Stimulated activated CD8-positive, alpha-beta memory T cell treated with anti-CD3 and anti-CD28 coated beads, Interleukin-2, amount 100 ng/mL, for 1 hour (primary cell): Measurements from ENCODE around the gene KIAA0586.
"Not testable (repeated sequence)": the region's sequence is repeated elsewhere in the genome, so short reads cannot be mapped to it uniquely, and the experiment has no call there.

ENCODE experiments used
- DNase-seq, 2 donors: peaks; one replicate each; pipeline ENCODE4 v3.0.0-alpha.2; 2020; ENCODE audit warnings: low read depth in 2 of 2

KIAA0586 gene

GRCh38 chr14:58549105-58549757 lies 121.7 kb downstream of the KIAA0586 start:
- DNase-seq = no peak

- no peak for DNase-seq
Observed at GRCh38 chr14:58553959-58554358, 126.4 kb downstream of the KIAA0586 start.

GRCh38 chr14:58555647-58556046 lies 128.1 kb downstream of the KIAA0586 start:
- no peak for DNase-seq

GRCh38 chr14:58557242-58557641 lies 129.7 kb downstream of the KIAA0586 start:
- DNase-seq = no peak

GRCh38 chr14:58560208-58560607 lies 132.7 kb downstream of the KIAA0586 start:
- DNase-seq = no peak

- DNase-seq = no peak
Observed at GRCh38 chr14:58562141-58562540, 134.6 kb downstream of the KIAA0586 start.

- no peak for DNase-seq
Observed at GRCh38 chr14:58563978-58564377, 136.5 kb downstream of the KIAA0586 start.

- DNase-seq = no peak
Observed at GRCh38 chr14:58565832-58566231, 138.3 kb downstream of the KIAA0586 start.

- no peak for DNase-seq
Observed at GRCh38 chr14:58566979-58567378, 139.5 kb downstream of the KIAA0586 start.

- no peak for DNase-seq
Observed at GRCh38 chr14:58568322-58568721, 140.8 kb downstream of the KIAA0586 start.

GRCh38 chr14:58571256-58571655 lies 143.7 kb downstream of the KIAA0586 start:
- no peak for DNase-seq

GRCh38 chr14:58571769-58572472 lies 144.4 kb downstream of the KIAA0586 start:
- DNase-seq = peak in 1 of 2 donors; percentile 1

- DNase-seq = no peak
Observed at GRCh38 chr14:58572473-58572853, 144.9 kb downstream of the KIAA0586 start.

GRCh38 chr14:58572863-58573262 lies 145.3 kb downstream of the KIAA0586 start:
- no peak for DNase-seq

GRCh38 chr14:58574623-58575022 lies 147.1 kb downstream of the KIAA0586 start:
- no peak for DNase-seq

- no peak for DNase-seq
Observed at GRCh38 chr14:58575956-58576355, 148.4 kb downstream of the KIAA0586 start.

GRCh38 chr14:58580035-58580434 lies 152.5 kb downstream of the KIAA0586 start:
- not testable (repeated sequence) for DNase-seq

- not testable (repeated sequence) for DNase-seq
Observed at GRCh38 chr14:58581389-58581788, 153.9 kb downstream of the KIAA0586 start.

- no peak for DNase-seq
Observed at GRCh38 chr14:58584383-58584782, 156.9 kb downstream of the KIAA0586 start.

GRCh38 chr14:58587271-58587670 lies 159.8 kb downstream of the KIAA0586 start:
- no peak for DNase-seq

- DNase-seq = not testable (repeated sequence)
Observed at GRCh38 chr14:58588321-58588720, 160.8 kb downstream of the KIAA0586 start.

- DNase-seq = no peak
Observed at GRCh38 chr14:58593977-58594376, 166.5 kb downstream of the KIAA0586 start.

GRCh38 chr14:58597041-58597440 lies 169.5 kb downstream of the KIAA0586 start:
- DNase-seq = no peak
